ENCODE results near the gene PPP6R1.

The PPP6R1 gene

DNA sequence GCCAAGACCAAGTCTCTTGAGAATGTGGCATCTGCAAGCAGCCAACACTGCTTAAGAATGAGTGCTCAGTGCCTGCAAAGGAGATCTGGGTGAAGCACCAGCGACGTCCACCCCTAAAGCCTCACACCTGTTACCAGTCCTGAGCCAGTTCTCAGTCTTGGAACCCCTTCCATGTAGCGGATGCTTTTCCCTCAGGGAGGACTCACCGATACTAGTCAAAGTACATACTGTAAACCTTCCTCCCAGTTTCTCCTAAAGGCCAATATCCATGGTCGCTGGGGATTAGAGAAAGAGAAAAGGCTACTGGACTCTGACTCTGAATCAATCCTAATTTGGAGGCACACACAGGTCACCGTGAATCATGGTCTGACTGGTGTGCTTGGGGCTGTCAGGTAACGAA is 45.3 kb downstream of the PPP6R1 start:
- Histone ChIP-seq H3K9ac (ENCODE audit: low read length) (no peak overlapping the region), H2AK5ac (ENCODE audit: low read length) (no peak overlapping the region), H3K4me3 (ENCODE audit: low read length) (no peak overlapping the region), H2BK120ac (ENCODE audit: low read depth, low read length) (no peak overlapping the region), H2BK5ac (ENCODE audit: low read length) (no peak overlapping the region), H3K18ac (ENCODE audit: low read length) (no peak overlapping the region), H3K36me3 (ENCODE audit: control insufficient read depth, insufficient read depth, low read length) (no peaks in the 10 kb centered on the region), H2BK15ac (replicated peaks; ENCODE audit: low read depth) (no peak overlapping the region), H3K27me3 (ENCODE audit: insufficient read depth, low read length, poor library complexity) (no peaks in the 10 kb centered on the region), H3K56ac (ENCODE audit: low read length) (no peak overlapping the region), H3K79me1 (ENCODE audit: low read length) (no peaks in the 10 kb centered on the region), H3K4me2 (ENCODE audit: low read length) (no peak overlapping the region), H3K27ac (ENCODE audit: low read depth, low read length) (no peak overlapping the region), H3K4ac (ENCODE audit: low read depth, low read length) (no peak overlapping the region), H4K5ac (ENCODE audit: low read length) (no peak overlapping the region), H3K4me1 (ENCODE audit: control insufficient read depth, low read depth, low read length) (no peaks in the 10 kb centered on the region), H3K79me2 (ENCODE audit: control insufficient read depth, insufficient read depth, low read length) (no peaks in the 10 kb centered on the region), H4K8ac (ENCODE audit: low read depth, low read length) (no peak overlapping the region), H3K23ac (ENCODE audit: low read length) (no peak overlapping the region)
- DNase-seq: no peak
- no CpG with 5 or more reads among the region's 7 CpGs for WGBS (ENCODE audit: extremely low coverage, insufficient coverage, low lambda C conversion rate)

DNA sequence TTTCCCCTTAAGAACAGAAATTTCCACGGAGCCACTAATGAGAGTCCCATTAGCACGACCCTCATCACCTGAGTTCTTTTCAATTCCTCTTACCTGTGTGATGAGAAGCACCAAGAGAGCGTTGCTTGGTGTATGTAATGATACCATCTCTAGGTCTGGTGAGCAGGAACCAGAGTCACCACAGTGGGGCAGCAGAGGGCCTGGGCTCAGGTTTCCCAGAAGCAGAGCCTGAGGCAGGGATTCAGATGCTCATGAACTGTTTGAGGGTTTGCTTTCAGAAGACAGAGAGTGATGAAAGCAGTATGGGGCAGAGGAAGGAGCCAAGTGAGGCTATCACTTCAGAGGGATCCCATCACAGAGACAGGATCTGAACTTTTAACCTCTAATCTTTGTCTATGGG is 46.4 kb downstream of the PPP6R1 start:
- Histone ChIP-seq H3K4me1 (ENCODE audit: control insufficient read depth, low read depth, low read length) (no peaks in the 10 kb centered on the region), H3K4ac (ENCODE audit: low read depth, low read length) (no peak overlapping the region), H3K27me3 (ENCODE audit: insufficient read depth, low read length, poor library complexity) (no peaks in the 10 kb centered on the region), H4K8ac (ENCODE audit: low read depth, low read length) (no peak overlapping the region), H3K79me2 (ENCODE audit: control insufficient read depth, insufficient read depth, low read length) (no peaks in the 10 kb centered on the region), H3K23ac (ENCODE audit: low read length) (no peak overlapping the region), H2BK120ac (ENCODE audit: low read depth, low read length) (no peak overlapping the region), H3K56ac (ENCODE audit: low read length) (no peak overlapping the region), H3K4me3 (ENCODE audit: low read length) (no peak overlapping the region), H3K18ac (ENCODE audit: low read length) (no peak overlapping the region), H3K36me3 (ENCODE audit: control insufficient read depth, insufficient read depth, low read length) (no peaks in the 10 kb centered on the region), H2BK5ac (ENCODE audit: low read length) (no peak overlapping the region), H3K79me1 (ENCODE audit: low read length) (no peaks in the 10 kb centered on the region), H3K9ac (ENCODE audit: low read length) (no peak overlapping the region), H3K27ac (ENCODE audit: low read depth, low read length) (no peak overlapping the region), H2AK5ac (ENCODE audit: low read length) (no peak overlapping the region), H2BK15ac (replicated peaks; ENCODE audit: low read depth) (no peak overlapping the region), H4K5ac (ENCODE audit: low read length) (no peak overlapping the region), H3K4me2 (ENCODE audit: low read length) (no peak overlapping the region)
- DNase-seq: peak; percentile 19
- no CpG with 5 or more reads among the region's 3 CpGs for WGBS (ENCODE audit: extremely low coverage, insufficient coverage, low lambda C conversion rate)

DNA sequence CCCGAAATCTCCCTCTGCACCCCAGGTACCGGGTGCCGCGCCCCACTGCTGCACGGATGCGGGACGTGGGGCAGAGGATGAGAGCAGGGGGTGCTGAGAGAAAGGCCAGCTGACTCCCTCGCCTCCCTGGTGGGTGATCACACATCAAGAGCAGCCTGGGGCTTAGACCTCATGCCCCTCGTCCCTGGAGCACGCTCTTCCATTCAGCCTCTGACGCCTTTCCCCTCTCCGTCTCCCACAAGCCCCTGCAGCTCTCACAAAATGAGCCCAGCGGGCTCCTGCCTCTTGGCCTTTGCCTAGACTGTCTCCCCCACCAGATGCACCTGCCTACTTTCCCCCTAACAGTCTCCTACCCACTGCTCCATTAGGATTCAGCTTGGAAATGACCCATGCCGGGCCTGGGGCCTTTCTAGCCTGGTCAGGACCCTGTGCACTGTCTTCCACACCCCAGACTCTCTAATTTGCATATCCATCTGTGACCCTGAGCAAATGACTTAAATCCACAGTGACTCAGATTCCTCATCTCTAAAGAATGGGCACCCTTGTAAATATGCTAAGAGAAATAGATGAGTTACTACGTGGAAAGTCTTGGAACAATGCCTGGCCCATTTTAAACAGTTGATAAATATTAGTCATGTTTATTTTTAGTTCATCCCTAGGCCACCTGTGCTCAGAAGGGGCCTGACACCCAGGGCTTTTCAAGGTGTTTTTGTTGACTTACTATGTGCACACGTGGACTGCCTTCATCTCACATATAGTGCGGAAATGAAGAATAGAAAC is 48.9 kb downstream of the PPP6R1 start:
- no peak overlapping the region for H3K4me2 ChIP-seq (ENCODE audit: low read length)
- H3K23ac ChIP-seq (ENCODE audit: low read length): no peak overlapping the region
- H3K4ac ChIP-seq (ENCODE audit: low read depth, low read length): no peak overlapping the region
- no peak overlapping the region for H3K18ac ChIP-seq (ENCODE audit: low read length)
- H3K9ac ChIP-seq (ENCODE audit: low read length): no peak overlapping the region
- no peaks in the 10 kb centered on the region for H3K79me2 ChIP-seq (ENCODE audit: control insufficient read depth, insufficient read depth, low read length)
- H4K8ac ChIP-seq (ENCODE audit: low read depth, low read length): no peak overlapping the region
- H4K5ac ChIP-seq (ENCODE audit: low read length): no peak overlapping the region
- H3K79me1 ChIP-seq (ENCODE audit: low read length): no peaks in the 10 kb centered on the region
- H3K27me3 ChIP-seq (ENCODE audit: insufficient read depth, low read length, poor library complexity): no peaks in the 10 kb centered on the region
- WGBS (ENCODE audit: extremely low coverage, insufficient coverage, low lambda C conversion rate): no CpG with 5 or more reads among the region's 17 CpGs
- H2AK5ac ChIP-seq (ENCODE audit: low read length): no peak overlapping the region
- no peak overlapping the region for H3K27ac ChIP-seq (ENCODE audit: low read depth, low read length)
- H2BK120ac ChIP-seq (ENCODE audit: low read depth, low read length): no peak overlapping the region
- H3K36me3 ChIP-seq (ENCODE audit: control insufficient read depth, insufficient read depth, low read length): no peaks in the 10 kb centered on the region
- H3K4me3 ChIP-seq (ENCODE audit: low read length): no peak overlapping the region
- H2BK5ac ChIP-seq (ENCODE audit: low read length): no peak overlapping the region
- H3K56ac ChIP-seq (ENCODE audit: low read length): no peak overlapping the region
- H2BK15ac ChIP-seq (replicated peaks; ENCODE audit: low read depth): no peak overlapping the region
- no peak for DNase-seq
- H3K4me1 ChIP-seq (ENCODE audit: control insufficient read depth, low read depth, low read length): no peaks in the 10 kb centered on the region

- no peak within 1 kb of the TSS for H4K5ac ChIP-seq (ENCODE audit: low read length)
- no CpG with 5 or more reads among the region's 18 CpGs for WGBS (ENCODE audit: extremely low coverage, insufficient coverage, low lambda C conversion rate)
- no peak within 1 kb of the TSS for H3K18ac ChIP-seq (ENCODE audit: low read length)
- H3K27me3 ChIP-seq (ENCODE audit: insufficient read depth, low read length, poor library complexity): no peaks in the 10 kb centered on the region
- H3K4me1 ChIP-seq (ENCODE audit: control insufficient read depth, low read depth, low read length): no peaks in the 10 kb centered on the region
- H3K79me1 ChIP-seq (ENCODE audit: low read length): no peaks in the 10 kb centered on the region
- H3K27ac ChIP-seq (ENCODE audit: low read depth, low read length): no peak within 1 kb of the TSS
- no peaks in the 10 kb centered on the region for H3K79me2 ChIP-seq (ENCODE audit: control insufficient read depth, insufficient read depth, low read length)
- H3K23ac ChIP-seq (ENCODE audit: low read length): no peak within 1 kb of the TSS
- H3K4me3 ChIP-seq (ENCODE audit: low read length): no peak within 1 kb of the TSS
- H3K9ac ChIP-seq (ENCODE audit: low read length): no peak within 1 kb of the TSS
- H3K4me2 ChIP-seq (ENCODE audit: low read length): no peak within 1 kb of the TSS
- no peak within 1 kb of the TSS for H4K8ac ChIP-seq (ENCODE audit: low read depth, low read length)
- no peak within 1 kb of the TSS for H3K4ac ChIP-seq (ENCODE audit: low read depth, low read length)
- H2AK5ac ChIP-seq (ENCODE audit: low read length): no peak within 1 kb of the TSS
- no peak within 1 kb of the TSS for H3K56ac ChIP-seq (ENCODE audit: low read length)
- no peak within 1 kb of the TSS for H2BK120ac ChIP-seq (ENCODE audit: low read depth, low read length)
- no peak within 1 kb of the TSS for H2BK15ac ChIP-seq (replicated peaks; ENCODE audit: low read depth)
- no peak for DNase-seq
- H3K36me3 ChIP-seq (ENCODE audit: control insufficient read depth, insufficient read depth, low read length): no peaks in the 10 kb centered on the region
- H2BK5ac ChIP-seq (ENCODE audit: low read length): no peak within 1 kb of the TSS
Observed at GRCh38 chr19:55208880-55209692, 49.7 kb downstream of the PPP6R1 start, which contains the start of gene PTPRH. PTPRH (minus strand) TSS chr19:55209501; CDS start chr19:55209433, 68 bp downstream.

- Histone ChIP-seq H4K5ac (ENCODE audit: low read length) (no peak overlapping the region), H4K8ac (ENCODE audit: low read depth, low read length) (no peak overlapping the region), H3K79me2 (ENCODE audit: control insufficient read depth, insufficient read depth, low read length) (no peaks in the 10 kb centered on the region), H2AK5ac (ENCODE audit: low read length) (no peak overlapping the region), H2BK120ac (ENCODE audit: low read depth, low read length) (no peak overlapping the region), H3K4me2 (ENCODE audit: low read length) (no peak overlapping the region), H3K4ac (ENCODE audit: low read depth, low read length) (no peak overlapping the region), H2BK5ac (ENCODE audit: low read length) (no peak overlapping the region), H3K23ac (ENCODE audit: low read length) (no peak overlapping the region), H3K27ac (ENCODE audit: low read depth, low read length) (no peak overlapping the region), H3K4me1 (ENCODE audit: control insufficient read depth, low read depth, low read length) (no peaks in the 10 kb centered on the region), H2BK15ac (replicated peaks; ENCODE audit: low read depth) (no peak overlapping the region), H3K9ac (ENCODE audit: low read length) (no peak overlapping the region), H3K36me3 (ENCODE audit: control insufficient read depth, insufficient read depth, low read length) (no peaks in the 10 kb centered on the region), H3K4me3 (ENCODE audit: low read length) (no peak overlapping the region), H3K56ac (ENCODE audit: low read length) (no peak overlapping the region), H3K27me3 (ENCODE audit: insufficient read depth, low read length, poor library complexity) (no peaks in the 10 kb centered on the region), H3K79me1 (ENCODE audit: low read length) (no peaks in the 10 kb centered on the region), H3K18ac (ENCODE audit: low read length) (no peak overlapping the region)
- no CpG with 5 or more reads among the region's 29 CpGs for WGBS (ENCODE audit: extremely low coverage, insufficient coverage, low lambda C conversion rate)
- peak; percentile 80 for DNase-seq
Observed at GRCh38 chr19:55206664-55207500, 51.9 kb downstream of the PPP6R1 start.

Data from mesendoderm (in vitro differentiated cells).